HEK293 (cell line): ENCODE results near the gene MACF1.

Experiments used
- BCL11A ChIP-seq: fragments of 450-650 bp; formaldehyde crosslinking; IDR thresholded peaks from 2 replicates; pipeline ENCODE4 v1.5.1; 2016; ENCODE audit warnings: low read depth, missing biosample characterization, missing genetic modification characterization
- HOXA7 ChIP-seq: sonication (generic); formaldehyde crosslinking; IDR thresholded peaks from 2 replicates; pipeline ENCODE4 v1.8.1; 2022; ENCODE audit warnings: missing genetic modification reagents, borderline replicate concordance
- YY1 ChIP-seq: fragments of 450-650 bp; formaldehyde crosslinking; IDR thresholded peaks from 2 replicates; pipeline ENCODE4 v1.5.1; 2018; ENCODE audit warnings: missing biosample characterization, missing genetic modification characterization
- ZBTB1 ChIP-seq: fragments of 450-650 bp; formaldehyde crosslinking; IDR thresholded peaks from 2 replicates; pipeline ENCODE4 v1.5.1; 2016; ENCODE audit warnings: missing biosample characterization, missing genetic modification characterization
- ZBTB17 ChIP-seq: fragments of 450-650 bp; formaldehyde crosslinking; IDR thresholded peaks from 2 replicates; pipeline ENCODE4 v1.5.1; 2016; ENCODE audit warnings: missing biosample characterization, missing genetic modification characterization
- ZNF114 ChIP-seq: fragments of 450-650 bp; formaldehyde crosslinking; IDR thresholded peaks from 2 replicates; pipeline ENCODE4 v1.5.0; 2017; ENCODE audit warnings: missing biosample characterization, missing genetic modification characterization
- ZNF140 ChIP-seq: fragments of 450-650 bp; formaldehyde crosslinking; IDR thresholded peaks from 2 replicates; pipeline ENCODE4 v1.5.1; 2016; ENCODE audit warnings: missing biosample characterization, missing genetic modification characterization
- ZNF223 ChIP-seq: fragments of 450-650 bp; formaldehyde crosslinking; IDR thresholded peaks from 2 replicates; pipeline ENCODE4 v1.5.1; 2016; ENCODE audit warnings: missing biosample characterization, missing genetic modification characterization
- ZNF510 ChIP-seq: fragments of 450-650 bp; formaldehyde crosslinking; IDR thresholded peaks from 2 replicates; pipeline ENCODE4 v1.5.1; 2018; ENCODE audit warnings: mild to moderate bottlenecking, missing genetic modification characterization, missing biosample characterization; ENCODE audit not compliant: insufficient replicate concordance
- ZNF555 ChIP-seq: fragments of 450-650 bp; formaldehyde crosslinking; conservative IDR thresholded peaks from 2 replicates; pipeline ENCODE4 v1.5.1; 2017; ENCODE audit warnings: missing biosample characterization, mild to moderate bottlenecking, missing genetic modification characterization, inconsistent platforms
- ZNF704 ChIP-seq: fragments of 450-650 bp; formaldehyde crosslinking; IDR thresholded peaks from 2 replicates; pipeline ENCODE4 v1.5.1; 2016; ENCODE audit warnings: missing biosample characterization, missing genetic modification characterization
- TF ChIP-seq, protein P1 (sequence below): fragments of 450-650 bp; formaldehyde crosslinking; IDR thresholded peaks from 2 replicates; pipeline ENCODE4 v1.5.1; 2016; ENCODE audit warnings: missing biosample characterization, missing genetic modification characterization
- TF ChIP-seq, protein P2 (sequence below): fragments of 450-650 bp; formaldehyde crosslinking; IDR thresholded peaks from 2 replicates; pipeline ENCODE4 v1.5.1; 2016; ENCODE audit warnings: missing biosample characterization, missing genetic modification characterization
- TF ChIP-seq, protein P3 (sequence below): sonication (generic); formaldehyde crosslinking; IDR thresholded peaks from 2 replicates; pipeline ENCODE4 v1.8.1; 2022; ENCODE audit warnings: mild to moderate bottlenecking, moderate library complexity, missing genetic modification reagents

DNA sequence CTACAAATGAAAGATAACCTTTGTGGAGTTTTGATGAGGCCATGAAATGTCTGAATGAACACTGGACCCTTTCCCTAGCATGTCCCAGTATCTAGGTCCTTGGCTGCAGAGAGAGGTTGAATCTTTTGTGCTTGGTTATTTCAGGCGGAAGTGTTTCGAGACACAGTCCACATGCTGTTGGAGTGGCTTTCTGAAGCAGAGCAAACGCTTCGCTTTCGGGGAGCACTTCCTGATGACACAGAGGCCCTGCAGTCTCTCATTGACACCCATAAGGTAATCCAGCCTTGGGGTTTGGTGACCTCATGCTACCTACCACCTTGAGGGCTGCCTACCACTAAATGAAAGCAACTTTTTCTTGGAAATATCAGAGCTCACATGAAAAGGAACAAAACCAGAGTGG lies 248.0 kb downstream of the MACF1 start:
- TF ChIP-seq, protein P1, sequence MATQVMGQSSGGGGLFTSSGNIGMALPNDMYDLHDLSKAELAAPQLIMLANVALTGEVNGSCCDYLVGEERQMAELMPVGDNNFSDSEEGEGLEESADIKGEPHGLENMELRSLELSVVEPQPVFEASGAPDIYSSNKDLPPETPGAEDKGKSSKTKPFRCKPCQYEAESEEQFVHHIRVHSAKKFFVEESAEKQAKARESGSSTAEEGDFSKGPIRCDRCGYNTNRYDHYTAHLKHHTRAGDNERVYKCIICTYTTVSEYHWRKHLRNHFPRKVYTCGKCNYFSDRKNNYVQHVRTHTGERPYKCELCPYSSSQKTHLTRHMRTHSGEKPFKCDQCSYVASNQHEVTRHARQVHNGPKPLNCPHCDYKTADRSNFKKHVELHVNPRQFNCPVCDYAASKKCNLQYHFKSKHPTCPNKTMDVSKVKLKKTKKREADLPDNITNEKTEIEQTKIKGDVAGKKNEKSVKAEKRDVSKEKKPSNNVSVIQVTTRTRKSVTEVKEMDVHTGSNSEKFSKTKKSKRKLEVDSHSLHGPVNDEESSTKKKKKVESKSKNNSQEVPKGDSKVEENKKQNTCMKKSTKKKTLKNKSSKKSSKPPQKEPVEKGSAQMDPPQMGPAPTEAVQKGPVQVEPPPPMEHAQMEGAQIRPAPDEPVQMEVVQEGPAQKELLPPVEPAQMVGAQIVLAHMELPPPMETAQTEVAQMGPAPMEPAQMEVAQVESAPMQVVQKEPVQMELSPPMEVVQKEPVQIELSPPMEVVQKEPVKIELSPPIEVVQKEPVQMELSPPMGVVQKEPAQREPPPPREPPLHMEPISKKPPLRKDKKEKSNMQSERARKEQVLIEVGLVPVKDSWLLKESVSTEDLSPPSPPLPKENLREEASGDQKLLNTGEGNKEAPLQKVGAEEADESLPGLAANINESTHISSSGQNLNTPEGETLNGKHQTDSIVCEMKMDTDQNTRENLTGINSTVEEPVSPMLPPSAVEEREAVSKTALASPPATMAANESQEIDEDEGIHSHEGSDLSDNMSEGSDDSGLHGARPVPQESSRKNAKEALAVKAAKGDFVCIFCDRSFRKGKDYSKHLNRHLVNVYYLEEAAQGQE (tag by site-specific recombination), result no peak
- TF ChIP-seq BCL11A (tag by site-specific recombination) (no peak), ZNF704 (tag by site-specific recombination) (no peak), YY1 (tag by site-specific recombination) (no peak), ZNF114 (tag by site-specific recombination) (no peak), ZBTB17 (tag by site-specific recombination) (no peak), ZNF140 (tag by site-specific recombination) (no peak), HOXA7 (CRISPR knock-in tag) (no peak), ZBTB1 (tag by site-specific recombination) (no peak), ZNF510 (tag by site-specific recombination) (no peak), ZNF555 (tag by site-specific recombination) (no peak), ZNF223 (tag by site-specific recombination) (no peak)
- TF ChIP-seq, protein P2, sequence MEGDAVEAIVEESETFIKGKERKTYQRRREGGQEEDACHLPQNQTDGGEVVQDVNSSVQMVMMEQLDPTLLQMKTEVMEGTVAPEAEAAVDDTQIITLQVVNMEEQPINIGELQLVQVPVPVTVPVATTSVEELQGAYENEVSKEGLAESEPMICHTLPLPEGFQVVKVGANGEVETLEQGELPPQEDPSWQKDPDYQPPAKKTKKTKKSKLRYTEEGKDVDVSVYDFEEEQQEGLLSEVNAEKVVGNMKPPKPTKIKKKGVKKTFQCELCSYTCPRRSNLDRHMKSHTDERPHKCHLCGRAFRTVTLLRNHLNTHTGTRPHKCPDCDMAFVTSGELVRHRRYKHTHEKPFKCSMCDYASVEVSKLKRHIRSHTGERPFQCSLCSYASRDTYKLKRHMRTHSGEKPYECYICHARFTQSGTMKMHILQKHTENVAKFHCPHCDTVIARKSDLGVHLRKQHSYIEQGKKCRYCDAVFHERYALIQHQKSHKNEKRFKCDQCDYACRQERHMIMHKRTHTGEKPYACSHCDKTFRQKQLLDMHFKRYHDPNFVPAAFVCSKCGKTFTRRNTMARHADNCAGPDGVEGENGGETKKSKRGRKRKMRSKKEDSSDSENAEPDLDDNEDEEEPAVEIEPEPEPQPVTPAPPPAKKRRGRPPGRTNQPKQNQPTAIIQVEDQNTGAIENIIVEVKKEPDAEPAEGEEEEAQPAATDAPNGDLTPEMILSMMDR (tag by site-specific recombination), result no peak
- TF ChIP-seq, protein P3, sequence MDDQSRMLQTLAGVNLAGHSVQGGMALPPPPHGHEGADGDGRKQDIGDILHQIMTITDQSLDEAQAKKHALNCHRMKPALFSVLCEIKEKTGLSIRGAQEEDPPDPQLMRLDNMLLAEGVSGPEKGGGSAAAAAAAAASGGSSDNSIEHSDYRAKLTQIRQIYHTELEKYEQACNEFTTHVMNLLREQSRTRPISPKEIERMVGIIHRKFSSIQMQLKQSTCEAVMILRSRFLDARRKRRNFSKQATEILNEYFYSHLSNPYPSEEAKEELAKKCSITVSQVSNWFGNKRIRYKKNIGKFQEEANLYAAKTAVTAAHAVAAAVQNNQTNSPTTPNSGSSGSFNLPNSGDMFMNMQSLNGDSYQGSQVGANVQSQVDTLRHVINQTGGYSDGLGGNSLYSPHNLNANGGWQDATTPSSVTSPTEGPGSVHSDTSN (CRISPR knock-in tag), result no peak
